HuH-7.5 (cell line): Measurements from ENCODE around the gene ZNF525.
"Not testable (repeated sequence)": the region's sequence is repeated elsewhere in the genome, so short reads cannot be mapped to it uniquely, and the experiment has no call there.

Experiments
- DNase-seq: peaks from one replicate; pipeline ENCODE4 v3.0.0; 2011; ENCODE audit warnings: low spot score

The ZNF525 gene

GRCh38 chr19:53395840-53396524 lies 30.5 kb downstream of the ZNF525 start:
- not testable (repeated sequence) for DNase-seq

GRCh38 chr19:53396525-53396868 lies 31.0 kb downstream of the ZNF525 start:
- no peak for DNase-seq

- DNase-seq = not testable (repeated sequence)
These were observed 32.4 kb downstream of the ZNF525 start for GRCh38 chr19:53397918-53398317.

GRCh38 chr19:53409505-53410204 lies 44.1 kb downstream of the ZNF525 start:
- no peak for DNase-seq

GRCh38 chr19:53420520-53421315 lies 55.2 kb downstream of the ZNF525 start:
- not testable (repeated sequence) for DNase-seq

- no peak for DNase-seq
These were observed 57.0 kb downstream of the ZNF525 start for GRCh38 chr19:53422551-53422950.

GRCh38 chr19:53423074-53423473 lies 57.6 kb downstream of the ZNF525 start:
- not testable (repeated sequence) for DNase-seq

- DNase-seq = not testable (repeated sequence)
These were observed 58.2 kb downstream of the ZNF525 start for GRCh38 chr19:53423680-53424079.

GRCh38 chr19:53424968-53425597 lies 59.6 kb downstream of the ZNF525 start:
- peak; percentile 21 for DNase-seq

GRCh38 chr19:53431399-53432087 lies 66.0 kb downstream of the ZNF525 start, which contains the start of gene ZNF761:
Gene ZNF761 (plus strand): TSS chr19:53431984. CDS start chr19:53447269, 15,285 bp downstream.
- peak; percentile 65 for DNase-seq

- DNase-seq = no peak
These were observed 66.7 kb downstream of the ZNF525 start for GRCh38 chr19:53432088-53432661.
